OCI-LY3 (cell line): ENCODE data around the gene BCAR1.

Experiments
- H2AFZ ChIP-seq: fragments of 200-600, 300-600 bp; shearing (Covaris generic); 2 replicates; pipeline ENCODE4 v1.6.0; 2014; ENCODE audit warnings: antibody characterized with exemption, low read depth, low read length
- H3K27ac ChIP-seq: fragments of 200-600, 300-600 bp; sonication (generic); 2 replicates; pipeline ENCODE4 v1.5.1; 2014; ENCODE audit warnings: mild to moderate bottlenecking, low read length, moderate library complexity, mixed read lengths
- H3K27me3 ChIP-seq: fragments of 200-600, 300-600 bp; sonication (generic); 2 replicates; pipeline ENCODE4 v1.6.1; 2014; ENCODE audit warnings: low read depth, low read length, mixed read lengths
- H3K36me3 ChIP-seq: fragments of 200-600, 300-600 bp; sonication (generic); replicated peaks from 2 replicates; pipeline ENCODE3; 2014; ENCODE audit warnings: low read depth, low read length, mixed read lengths
- H3K4me1 ChIP-seq: fragments of 300-600, 200-600 bp; sonication (generic); 2 replicates; pipeline ENCODE4 v1.6.1; 2014; ENCODE audit warnings: low read length, mixed read lengths
- H3K4me2 ChIP-seq: fragments of 200-600, 300-600 bp; sonication (generic); 2 replicates; pipeline ENCODE4 v1.6.1; 2014; ENCODE audit warnings: low read length, mixed read lengths
- H3K4me3 ChIP-seq: fragments of 300-600, 200-600 bp; sonication (generic); 2 replicates; pipeline ENCODE4 v1.5.1; 2014; ENCODE audit warnings: antibody characterized with exemption, mild to moderate bottlenecking, low read length, moderate library complexity
- H3K79me2 ChIP-seq: fragments of 300-600, 200-600 bp; shearing (Covaris generic); 2 replicates; pipeline ENCODE4 v1.6.1; 2014; ENCODE audit warnings: mild to moderate bottlenecking, low read length, mixed read lengths
- H3K9ac ChIP-seq: fragments of 300-600, 200-600 bp; shearing (Covaris generic); 2 replicates; pipeline ENCODE4 v1.6.0; 2014; ENCODE audit warnings: mild to moderate bottlenecking, low read length, moderate library complexity
- H3K9me3 ChIP-seq: fragments of 200-600, 300-600 bp; shearing (Covaris generic); 2 replicates; pipeline ENCODE4 v1.6.1; 2014; ENCODE audit warnings: low read length, mixed read lengths; ENCODE audit not compliant: insufficient read depth
- H4K20me1 ChIP-seq: fragments of 200-600, 300-600 bp; sonication (generic); 2 replicates; pipeline ENCODE4 v1.6.1; 2016; ENCODE audit warnings: low read length, mixed read lengths; ENCODE audit not compliant: insufficient read depth
- CTCF ChIP-seq: fragments of 200-600, 300-600 bp; sonication (generic); IDR thresholded peaks from 2 replicates; pipeline ENCODE4 v1.5.1; 2014; ENCODE audit warnings: antibody characterized with exemption, low read length, low read depth
- EZH2phosphoT487 ChIP-seq: fragments of 200-600 bp; shearing (Covaris generic); IDR thresholded peaks from 2 replicates; pipeline ENCODE4 v1.6.1; 2018; ENCODE audit warnings: antibody characterized with exemption, mixed run types, low read depth

The BCAR1 gene

DNA sequence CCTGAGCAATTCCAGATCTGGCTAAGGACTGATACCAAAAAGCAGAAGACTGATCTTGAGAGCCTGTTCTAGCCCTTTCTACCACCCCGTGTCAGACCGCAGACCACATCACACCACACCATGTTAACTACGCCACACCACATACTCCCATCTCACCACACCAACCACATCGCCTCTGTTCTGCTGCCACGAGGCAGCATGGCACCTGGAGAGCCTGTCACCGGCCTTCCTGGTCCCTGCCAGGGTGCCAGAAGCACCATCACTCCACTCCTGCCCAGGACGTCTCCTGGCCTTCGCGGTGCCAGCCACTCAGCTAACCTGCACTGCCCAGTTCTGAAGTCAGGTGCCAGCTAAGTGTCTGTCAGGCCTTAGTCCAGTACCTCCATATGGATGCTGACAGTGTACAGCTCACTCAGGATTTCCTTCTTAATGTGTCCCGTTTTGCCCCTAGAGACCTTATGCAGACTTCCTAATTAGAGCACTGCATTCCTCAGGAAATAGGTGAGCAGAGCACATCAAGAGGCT, 37.2 kb upstream of the BCAR1 start:
- H3K27me3 ChIP-seq: no peaks in the 10 kb centered on the region
- H2AFZ ChIP-seq: no peak overlapping the region
- H3K36me3 ChIP-seq: peaks cover 22% of the 10 kb centered on the region
- no peak overlapping the region for H3K4me3 ChIP-seq
- H3K79me2 ChIP-seq: no peaks in the 10 kb centered on the region
- no peak overlapping the region for H3K4me2 ChIP-seq
- no peak overlapping the region for H3K27ac ChIP-seq
- H4K20me1 ChIP-seq: 0 out of 2 replicates have a peak, but pooled peaks cover 4% of the 10 kb centered on the region
- no peak overlapping the region for H3K9ac ChIP-seq
- no peaks in the 10 kb centered on the region for H3K4me1 ChIP-seq
- TF ChIP-seq CTCF (no peak), EZH2phosphoT487 (no peak)
- H3K9me3 ChIP-seq: no peaks in the 10 kb centered on the region

- Histone ChIP-seq H3K36me3 (peaks cover 18% of the 10 kb centered on the region), H3K9me3 (no peaks in the 10 kb centered on the region), H3K4me2 (no peak overlapping the region), H3K27me3 (no peaks in the 10 kb centered on the region), H3K4me1 (no peaks in the 10 kb centered on the region), H3K27ac (no peak overlapping the region), H4K20me1 (0 out of 2 replicates have a peak, but pooled peaks cover 4% of the 10 kb centered on the region), H3K9ac (no peak overlapping the region), H2AFZ (no peak overlapping the region), H3K79me2 (no peaks in the 10 kb centered on the region), H3K4me3 (no peak overlapping the region)
- no peak for TF ChIP-seq CTCF
- no peak for TF ChIP-seq EZH2phosphoT487
Measured at GRCh38 chr16:75288181-75288580, 36.8 kb upstream of the BCAR1 start.

- no peak overlapping the region for H3K4me3 ChIP-seq
- no peak overlapping the region for H3K9ac ChIP-seq
- H3K4me2 ChIP-seq: no peak overlapping the region
- no peak for TF ChIP-seq CTCF
- TF ChIP-seq EZH2phosphoT487: no peak
- H2AFZ ChIP-seq: no peak overlapping the region
- no peak overlapping the region for H3K27ac ChIP-seq
- H3K36me3 ChIP-seq: peaks cover 13% of the 10 kb centered on the region
- no peaks in the 10 kb centered on the region for H3K9me3 ChIP-seq
- H3K4me1 ChIP-seq: no peaks in the 10 kb centered on the region
- H4K20me1 ChIP-seq: 0 out of 2 replicates have a peak, but pooled peaks cover 4% of the 10 kb centered on the region
- H3K27me3 ChIP-seq: no peaks in the 10 kb centered on the region
- H3K79me2 ChIP-seq: no peaks in the 10 kb centered on the region
Measured at GRCh38 chr16:75287708-75288107, 36.3 kb upstream of the BCAR1 start.

DNA sequence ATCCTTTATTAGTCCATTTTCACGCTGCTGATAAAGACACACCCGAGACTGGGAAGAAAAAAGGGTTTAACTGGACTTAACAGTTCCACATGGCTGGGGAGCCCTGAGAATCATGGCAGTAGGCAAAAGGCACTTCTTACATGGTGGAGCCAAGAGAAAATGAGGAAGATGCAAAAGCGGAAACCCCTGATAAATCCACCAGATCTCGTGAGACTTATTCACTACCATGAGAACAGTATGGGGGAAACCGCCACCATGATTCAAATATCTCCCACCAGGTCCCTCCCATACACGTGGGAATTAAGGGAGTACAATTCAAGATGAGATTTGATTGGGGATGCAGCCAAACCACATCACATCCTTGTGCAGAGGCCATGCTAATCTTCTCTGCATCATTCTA, 35.0 kb upstream of the BCAR1 start:
- Histone ChIP-seq H3K27me3 (no peaks in the 10 kb centered on the region), H3K9ac (no peak overlapping the region), H3K27ac (no peak overlapping the region)

More for the DNA sequence above, 35.0 kb upstream of the BCAR1 start:
- no peaks in the 10 kb centered on the region for H3K4me1 ChIP-seq
- no peak for TF ChIP-seq EZH2phosphoT487
- TF ChIP-seq CTCF: no peak
- H2AFZ ChIP-seq: no peak overlapping the region
- no peak overlapping the region for H3K4me2 ChIP-seq
- no peaks in the 10 kb centered on the region for H3K9me3 ChIP-seq
- H4K20me1 ChIP-seq: 0 out of 2 replicates have a peak, but pooled peaks cover 4% of the 10 kb centered on the region
- H3K4me3 ChIP-seq: no peak overlapping the region
- no peaks in the 10 kb centered on the region for H3K79me2 ChIP-seq
- peaks cover 9% of the 10 kb centered on the region for H3K36me3 ChIP-seq
